NCI-H69 (cell line): ENCODE results near the gene TTC7B.

Experiments used
- DNase-seq: peaks from one replicate; lab custom pipeline; 2025; lab: John Stamatoyannopoulos, UW

The TTC7B gene

DNA sequence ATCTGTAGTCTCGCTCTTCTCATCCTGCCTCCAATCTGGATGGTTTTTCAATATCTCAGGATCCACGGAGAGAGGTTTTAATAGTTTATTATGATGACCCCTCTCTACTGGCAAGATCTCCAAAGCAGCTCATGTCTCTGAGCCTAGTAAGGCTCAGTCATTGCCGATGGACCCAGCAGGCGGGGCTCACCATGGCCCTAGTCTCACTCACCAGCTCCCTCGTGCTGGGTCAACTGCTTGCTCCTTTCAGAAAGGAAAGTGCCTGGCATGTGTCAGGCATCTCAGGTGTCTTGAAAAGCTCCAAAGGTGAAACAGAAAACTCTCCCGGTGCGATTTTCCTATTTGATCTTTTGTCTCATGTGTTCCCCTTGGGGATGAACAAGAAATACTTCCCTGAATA lies 240.4 kb downstream of the TTC7B start:
- DNase-seq: no peak

DNA sequence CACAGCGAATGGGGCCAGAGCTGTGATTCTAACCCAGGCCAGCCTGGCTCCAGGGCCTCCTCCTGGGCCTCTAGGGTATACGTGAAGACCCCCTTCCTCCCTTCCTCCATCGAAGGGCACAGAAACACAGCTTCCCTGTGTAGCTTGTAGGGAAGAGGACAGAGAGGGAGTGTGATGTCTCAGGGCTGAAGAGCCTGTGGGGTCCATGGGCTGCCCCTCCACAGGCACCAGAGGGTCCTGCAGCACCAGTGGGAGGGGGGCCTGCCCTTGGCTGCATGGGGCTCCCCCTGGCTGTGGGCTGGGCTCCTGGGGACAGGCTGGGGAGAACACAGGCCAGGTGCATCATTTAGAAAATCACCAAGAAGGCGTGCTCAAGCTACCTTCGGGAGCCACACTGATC lies 240.9 kb downstream of the TTC7B start:
- DNase-seq: no peak

DNA sequence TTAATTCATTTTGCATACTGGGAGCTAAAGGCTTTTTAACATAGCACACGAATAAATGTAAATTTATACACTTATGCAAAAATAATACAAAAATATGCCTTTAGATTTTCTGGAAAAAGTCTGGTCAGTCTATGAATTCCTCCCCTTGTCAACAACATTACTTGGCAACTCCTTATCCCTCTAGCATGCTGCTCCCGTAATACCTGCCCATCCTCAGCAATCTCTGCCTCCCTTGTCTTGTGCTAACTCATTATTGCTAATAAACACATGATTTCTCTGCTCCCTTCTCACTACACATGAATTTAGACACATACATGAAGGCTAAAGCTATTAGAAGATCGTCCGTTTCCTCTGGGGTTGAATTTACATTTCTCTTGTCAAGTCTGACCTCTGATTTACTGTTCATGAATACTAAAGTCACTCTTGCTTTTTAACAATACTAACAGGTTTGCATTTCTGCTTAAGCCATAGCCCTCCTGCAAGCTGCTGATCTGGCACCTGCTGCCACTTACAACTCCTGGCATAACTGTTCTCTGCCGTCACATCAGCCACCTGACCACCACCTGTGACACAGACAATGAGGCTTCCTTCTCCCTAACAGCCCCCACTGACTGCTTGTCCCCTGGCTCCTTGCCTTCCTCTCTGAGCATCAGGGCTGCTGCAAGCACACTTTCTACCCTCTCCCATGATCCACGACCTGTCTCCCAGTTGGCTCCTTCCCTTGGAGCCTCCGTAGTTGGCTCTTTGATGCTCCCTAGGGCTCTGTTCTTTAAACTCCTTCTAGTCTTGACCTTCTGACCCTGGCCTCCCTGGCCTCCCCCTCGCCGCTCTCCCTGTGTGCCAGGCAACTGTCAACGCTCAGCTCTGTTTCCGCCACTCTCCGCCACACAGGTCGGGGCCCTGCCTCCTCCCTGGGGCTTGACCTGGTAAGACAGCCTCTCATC lies 241.8 kb downstream of the TTC7B start:
- peak; percentile 66 for DNase-seq

DNA sequence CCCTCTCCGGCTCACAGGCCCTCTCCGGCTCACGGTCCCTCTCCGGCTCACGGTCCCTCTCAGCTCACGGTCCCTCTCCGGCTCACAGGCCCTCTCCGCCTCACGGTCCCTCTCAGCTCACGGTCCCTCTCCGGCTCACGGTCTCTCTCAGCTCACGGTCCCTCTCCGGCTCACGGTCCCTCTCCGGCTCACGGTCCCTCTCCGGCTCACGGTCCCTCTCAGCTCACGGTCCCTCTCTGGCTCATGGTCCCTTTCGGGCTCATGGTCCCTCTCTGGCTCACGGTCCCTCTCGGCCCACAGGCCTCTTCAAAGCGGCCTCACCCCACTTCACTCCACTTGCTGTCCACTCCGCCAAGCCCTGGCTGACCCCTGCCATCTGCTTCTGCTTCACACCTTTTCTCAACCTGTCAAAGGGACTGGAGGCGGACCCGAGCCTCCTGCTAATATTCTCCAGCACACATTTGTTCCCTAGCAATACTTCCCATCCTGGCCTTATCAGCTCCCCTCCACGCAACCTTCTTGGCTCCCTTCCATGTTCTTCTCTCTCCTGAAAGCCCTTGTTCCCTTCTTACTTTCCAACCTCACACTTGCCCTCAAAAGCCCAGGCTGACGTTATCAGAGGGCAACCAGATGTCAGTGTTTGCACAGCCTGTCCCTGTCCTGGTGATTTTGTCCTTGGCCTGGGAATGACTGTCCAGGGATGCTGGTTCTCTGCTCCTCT lies 242.7 kb downstream of the TTC7B start:
- DNase-seq: no peak

DNA sequence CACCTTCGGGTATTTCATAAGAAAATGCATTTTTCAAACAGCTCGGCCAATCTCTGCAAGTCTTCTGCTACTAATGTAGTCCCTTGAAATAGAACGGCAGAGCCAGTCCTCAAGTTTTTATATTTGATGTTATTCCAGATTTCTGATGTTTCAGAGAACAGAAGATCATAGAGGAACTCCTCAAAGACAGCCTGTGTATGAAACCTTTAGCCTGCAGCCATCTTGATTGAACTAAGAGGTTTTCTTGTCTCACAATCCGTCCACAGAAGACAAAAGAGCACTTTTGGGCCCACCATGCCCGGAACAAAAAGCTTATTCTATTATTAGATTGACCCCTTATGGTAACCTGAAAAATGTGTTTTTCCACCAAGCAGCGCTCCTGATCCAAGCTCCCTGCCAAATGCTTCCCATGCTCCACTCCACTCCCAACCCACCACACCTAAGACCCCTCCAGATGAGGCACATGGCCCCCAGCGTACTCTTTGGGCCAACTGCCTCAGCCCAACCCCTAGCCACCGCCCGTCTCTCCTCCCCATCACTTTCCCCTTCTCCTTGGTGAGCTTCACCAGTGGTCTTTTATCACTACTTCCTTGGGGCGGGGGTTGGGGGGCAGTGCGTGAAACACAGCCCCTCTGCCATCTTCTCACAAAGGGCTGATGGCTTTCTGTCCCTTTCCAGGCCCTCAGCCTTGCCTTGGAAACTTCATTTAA lies 243.6 kb downstream of the TTC7B start:
- no peak for DNase-seq

DNA sequence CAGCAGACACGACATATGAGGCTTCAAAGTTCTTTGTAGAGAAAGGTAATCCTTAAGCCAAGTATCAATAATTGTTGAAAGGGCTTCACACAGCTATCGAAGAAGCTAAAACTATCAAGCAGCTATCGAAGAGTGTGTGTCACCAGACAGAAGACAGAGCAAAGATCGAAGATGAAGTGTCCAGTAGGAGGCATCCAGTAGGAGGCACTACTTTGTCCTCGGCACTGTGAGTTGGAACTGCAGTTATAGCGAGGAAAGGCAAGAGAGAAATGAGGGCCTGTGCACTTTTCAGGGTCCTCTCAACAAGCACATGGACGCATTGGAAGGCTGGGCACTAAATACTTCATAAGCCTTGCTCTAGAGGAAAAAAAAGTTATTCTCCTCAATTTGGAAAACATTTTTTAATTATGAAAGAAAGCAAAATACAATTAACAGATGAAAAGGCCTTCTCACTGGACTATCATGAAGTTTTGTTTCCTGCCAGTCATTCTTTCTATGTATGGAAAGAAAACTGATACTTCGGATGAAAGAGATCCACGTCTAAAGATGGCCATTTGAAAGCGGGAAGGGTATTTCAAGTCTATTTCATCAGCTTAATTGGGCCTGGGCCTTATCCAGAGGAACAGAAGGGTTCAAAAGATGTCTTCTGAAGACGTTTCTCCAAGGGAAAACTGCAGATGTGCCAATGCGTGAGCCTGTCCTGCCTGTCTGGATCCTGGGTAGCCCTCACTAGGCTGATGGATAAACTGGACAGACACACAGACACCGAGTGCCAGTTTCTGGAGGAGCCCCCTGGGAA lies 244.9 kb downstream of the TTC7B start:
- DNase-seq: no peak

DNA sequence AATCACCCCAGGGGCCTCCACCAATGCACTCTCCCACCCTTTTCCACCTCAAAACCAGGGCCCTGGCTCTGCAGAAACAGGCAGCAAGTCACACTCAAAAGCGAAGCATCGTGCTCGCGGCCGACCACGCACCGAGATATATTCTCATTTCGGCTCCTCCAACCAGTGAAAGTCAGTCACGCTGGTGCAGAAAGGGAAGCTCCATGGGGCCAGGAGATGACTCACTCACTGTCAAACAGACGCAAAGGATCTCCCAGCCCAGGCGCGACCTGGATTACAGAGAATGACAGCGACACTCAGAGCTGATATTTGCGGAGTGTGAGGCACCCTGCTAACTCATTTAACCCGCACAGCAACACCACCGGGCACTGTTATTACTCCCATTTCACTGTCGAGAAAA lies 245.8 kb downstream of the TTC7B start:
- DNase-seq: no peak

DNA sequence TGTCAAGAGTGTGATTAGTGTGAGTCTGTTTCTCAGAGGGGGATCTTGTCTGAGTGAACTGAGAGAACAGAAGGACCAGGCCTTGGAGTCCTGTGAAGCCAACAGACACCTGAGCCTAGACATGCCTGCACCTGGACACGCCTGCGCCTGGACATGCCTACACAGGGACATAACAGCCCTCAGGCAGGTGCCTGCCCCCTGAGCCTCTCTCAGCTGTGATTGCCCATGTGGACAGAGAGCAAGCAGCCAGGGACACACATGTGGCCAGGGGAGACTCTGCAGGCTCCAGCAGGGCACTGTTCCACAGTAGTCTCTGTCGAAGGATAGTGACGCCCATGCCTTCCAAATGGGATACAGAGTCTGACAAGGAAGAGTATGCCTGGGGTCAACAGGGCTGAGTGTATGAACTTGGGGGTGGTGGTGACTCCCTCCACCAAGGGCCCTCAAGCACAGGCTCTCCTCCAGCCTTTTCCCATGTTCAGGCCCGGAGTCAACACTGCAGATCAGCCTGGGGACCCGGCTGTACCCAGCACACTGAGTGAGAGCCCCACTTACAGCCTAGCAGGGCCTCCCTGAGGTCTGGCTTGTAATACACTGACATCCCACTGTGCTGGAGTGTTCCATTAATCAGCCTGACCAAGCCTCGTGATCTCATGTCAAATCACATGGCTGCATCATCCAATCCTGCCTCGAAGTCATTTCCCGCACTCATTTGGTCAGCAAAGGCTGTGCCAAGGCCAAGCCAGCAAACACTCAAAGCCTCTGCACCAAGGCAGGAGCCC lies 246.4 kb downstream of the TTC7B start:
- DNase-seq: no peak

DNA sequence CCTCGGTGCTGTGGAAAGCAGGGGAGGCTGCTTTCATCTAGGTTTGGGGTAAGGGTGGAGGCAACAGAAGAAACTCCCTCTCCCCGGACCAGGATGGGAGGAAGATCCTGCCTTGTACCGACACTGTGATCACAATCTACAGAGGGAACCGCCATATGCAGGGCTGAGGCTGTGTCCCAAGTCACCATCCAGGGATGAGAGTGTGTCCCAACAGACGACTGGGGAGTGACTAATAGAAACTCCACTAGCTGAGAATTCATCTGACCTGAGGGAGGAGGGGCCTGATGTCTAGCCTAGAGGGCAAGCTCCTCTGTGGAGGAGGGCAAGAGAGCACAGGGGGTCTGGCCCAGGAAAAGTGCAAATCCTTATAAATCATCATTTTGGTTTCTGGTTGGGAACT lies 247.0 kb downstream of the TTC7B start:
- no peak for DNase-seq

DNA sequence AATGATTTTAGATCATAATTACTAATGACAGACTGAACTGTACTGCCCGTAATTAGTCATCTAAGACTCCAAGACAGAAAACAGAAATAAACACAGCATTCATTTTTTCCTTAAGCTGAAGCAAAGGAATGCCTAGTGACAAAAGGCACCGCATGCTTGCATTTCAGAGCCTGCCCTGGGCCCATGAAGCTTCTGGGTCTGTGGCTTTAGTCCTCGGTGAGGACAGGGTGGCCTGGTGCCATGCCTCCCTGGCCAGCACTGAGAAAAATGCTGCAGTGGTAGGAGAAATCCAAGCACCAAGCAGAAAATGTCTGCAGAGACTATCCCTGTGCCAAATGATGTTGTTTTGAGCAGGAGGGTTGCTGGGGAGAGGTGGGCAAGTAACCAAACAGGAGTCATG lies 247.8 kb downstream of the TTC7B start:
- no peak for DNase-seq

DNA sequence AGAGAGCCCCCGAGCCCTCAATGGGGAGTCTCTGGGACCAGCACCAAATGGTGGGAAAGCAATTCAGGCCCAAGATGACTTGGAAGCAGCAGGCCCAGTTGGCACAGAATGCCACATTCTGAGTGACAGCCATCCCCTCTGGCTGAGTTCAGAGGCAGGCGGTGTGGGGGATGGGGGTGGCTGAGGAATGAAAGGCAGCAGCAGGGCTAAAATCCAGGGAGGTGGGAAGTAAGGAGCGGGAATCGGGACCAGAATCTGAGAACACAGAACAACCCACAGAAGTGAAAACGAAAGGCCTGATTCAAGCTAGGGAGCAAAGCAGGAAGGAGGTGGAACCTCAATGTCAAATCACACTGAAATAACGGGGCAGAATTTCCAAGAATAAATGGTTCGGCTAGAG lies 248.2 kb downstream of the TTC7B start:
- no peak for DNase-seq

DNA sequence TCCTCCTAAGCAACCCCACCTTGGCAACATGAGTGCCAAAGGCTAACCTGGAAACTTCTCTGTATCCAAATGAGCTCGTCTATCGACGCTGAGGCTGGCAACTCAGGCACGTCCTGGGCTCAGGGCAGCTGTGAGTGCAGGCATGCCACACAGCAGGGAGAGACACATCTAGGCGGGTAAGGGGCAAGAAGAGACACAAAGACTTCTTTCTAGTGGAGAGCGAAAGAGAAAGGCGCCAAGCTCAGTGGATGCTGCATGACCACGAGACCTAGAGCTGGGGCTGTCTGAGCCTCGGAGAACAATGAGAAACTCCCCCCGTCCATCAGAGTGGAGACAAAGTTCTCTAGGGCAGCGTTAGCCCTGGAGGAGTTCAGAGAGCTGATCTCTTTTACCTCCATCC lies 249.0 kb downstream of the TTC7B start:
- no peak for DNase-seq

DNA sequence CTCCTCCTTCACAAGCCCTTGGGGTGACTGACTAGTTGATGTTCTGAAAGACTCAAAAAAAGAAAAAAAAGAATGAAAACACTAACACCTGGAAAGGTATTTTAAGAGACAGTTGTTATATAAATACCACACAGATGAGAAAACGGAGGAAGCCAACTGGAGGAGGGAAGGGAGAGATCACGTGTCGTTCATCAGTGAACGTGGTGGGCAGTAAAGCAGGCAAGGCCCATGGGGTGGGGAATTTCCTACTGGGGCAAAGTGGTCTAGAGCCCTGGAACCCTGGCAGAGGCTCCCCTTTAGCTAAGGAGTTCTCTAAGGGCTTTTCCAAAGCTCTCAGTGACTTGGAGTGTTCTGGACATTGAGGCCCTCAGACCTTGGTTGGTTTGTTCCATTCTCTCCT lies 249.7 kb downstream of the TTC7B start:
- no peak for DNase-seq

DNA sequence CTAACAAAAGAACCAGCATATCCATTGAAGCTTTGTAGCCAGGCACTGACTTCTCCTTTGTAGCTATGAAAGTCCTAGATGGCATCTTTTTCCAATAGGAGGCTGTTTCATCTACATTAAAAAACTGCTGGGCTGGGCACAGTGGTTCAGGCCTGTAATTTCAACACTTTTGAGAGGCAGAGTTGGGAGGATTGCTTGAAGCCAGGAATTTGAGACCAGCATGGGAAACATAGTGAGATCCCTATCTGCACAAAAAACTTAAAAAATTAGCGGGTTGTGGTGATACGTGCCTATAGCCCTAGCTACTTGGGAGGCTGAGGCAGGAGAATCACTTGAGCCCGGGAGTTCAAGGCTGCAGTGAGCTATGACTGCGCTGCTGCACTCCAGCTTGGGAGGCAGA lies 251.7 kb downstream of the TTC7B start:
- no peak for DNase-seq

DNA sequence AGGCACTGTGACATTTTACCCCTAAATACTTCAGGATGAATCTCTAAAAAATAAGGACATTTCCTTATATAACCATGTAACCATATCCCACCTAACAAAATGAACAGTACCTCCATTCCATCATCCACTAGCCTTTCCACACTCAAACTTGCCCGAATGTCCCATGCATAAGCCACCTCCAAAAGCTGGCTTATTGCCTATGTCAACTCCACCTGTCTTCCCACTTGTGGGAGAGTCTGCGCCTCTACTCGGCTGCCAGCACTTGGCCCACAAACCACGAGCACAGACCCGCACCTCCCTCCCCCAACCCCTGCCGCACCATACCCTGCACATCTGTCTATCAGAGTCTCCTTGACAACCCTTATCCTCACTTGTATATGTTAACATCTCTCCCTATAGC lies 253.6 kb downstream of the TTC7B start:
- no peak for DNase-seq

DNA sequence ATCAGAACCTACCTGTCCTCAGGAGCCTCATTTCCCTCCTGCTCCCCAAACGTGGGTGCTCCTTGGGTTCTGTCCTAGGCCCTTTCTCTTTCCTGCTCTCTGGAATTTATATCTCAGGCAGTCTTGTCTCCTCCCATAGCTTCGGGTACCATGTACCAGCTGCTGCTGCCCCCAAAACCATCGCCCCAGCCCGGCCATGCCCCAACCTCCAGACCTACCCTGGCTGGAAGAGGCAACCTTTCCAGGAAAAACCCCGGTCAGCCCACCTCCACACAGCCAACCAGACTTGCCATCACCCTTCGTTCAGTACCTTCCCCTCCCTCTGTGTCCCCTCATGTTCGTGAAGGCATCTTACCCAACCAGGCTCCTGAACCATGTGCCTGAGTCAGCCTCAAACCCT lies 254.3 kb downstream of the TTC7B start:
- no peak for DNase-seq

DNA sequence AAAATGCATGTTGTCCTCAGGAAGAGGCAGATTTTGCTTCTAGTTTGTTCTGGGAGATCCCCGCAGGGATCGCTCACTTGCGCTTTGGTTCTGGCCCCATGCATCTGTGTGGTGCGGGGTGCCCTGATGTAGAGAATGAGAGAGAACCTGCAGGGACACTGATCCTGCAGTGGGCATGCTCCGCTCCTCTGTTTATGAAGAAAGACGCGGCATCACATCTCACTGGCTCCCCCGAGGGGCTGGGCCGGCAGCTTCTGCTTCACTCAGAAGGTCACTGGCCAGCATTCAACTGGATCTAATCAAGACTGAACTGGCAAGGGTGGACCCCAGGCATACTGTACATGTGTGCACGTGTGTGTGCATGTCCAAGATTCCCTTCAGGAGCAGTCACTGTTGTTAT lies 255.2 kb downstream of the TTC7B start:
- no peak for DNase-seq

DNA sequence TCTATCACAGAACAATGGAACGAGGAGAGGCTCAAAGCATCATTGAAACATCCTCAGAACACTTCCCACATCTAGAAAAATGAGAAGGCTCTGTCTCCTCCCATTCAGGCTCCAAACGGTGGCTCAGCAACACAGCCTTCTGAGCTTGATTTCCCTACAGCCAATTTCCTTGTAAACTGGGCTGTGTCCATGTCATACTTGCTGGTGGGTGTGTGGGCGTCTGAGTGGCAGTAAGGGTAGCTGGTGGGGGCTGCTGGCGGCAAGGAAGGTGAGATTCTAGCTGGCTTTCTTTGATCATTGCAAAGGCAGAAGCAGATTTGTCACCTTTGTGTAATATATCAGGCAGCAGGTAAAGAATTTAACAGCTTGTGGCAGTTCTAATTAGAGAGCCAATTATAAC lies 255.7 kb downstream of the TTC7B start:
- peak; percentile 71 for DNase-seq

DNA sequence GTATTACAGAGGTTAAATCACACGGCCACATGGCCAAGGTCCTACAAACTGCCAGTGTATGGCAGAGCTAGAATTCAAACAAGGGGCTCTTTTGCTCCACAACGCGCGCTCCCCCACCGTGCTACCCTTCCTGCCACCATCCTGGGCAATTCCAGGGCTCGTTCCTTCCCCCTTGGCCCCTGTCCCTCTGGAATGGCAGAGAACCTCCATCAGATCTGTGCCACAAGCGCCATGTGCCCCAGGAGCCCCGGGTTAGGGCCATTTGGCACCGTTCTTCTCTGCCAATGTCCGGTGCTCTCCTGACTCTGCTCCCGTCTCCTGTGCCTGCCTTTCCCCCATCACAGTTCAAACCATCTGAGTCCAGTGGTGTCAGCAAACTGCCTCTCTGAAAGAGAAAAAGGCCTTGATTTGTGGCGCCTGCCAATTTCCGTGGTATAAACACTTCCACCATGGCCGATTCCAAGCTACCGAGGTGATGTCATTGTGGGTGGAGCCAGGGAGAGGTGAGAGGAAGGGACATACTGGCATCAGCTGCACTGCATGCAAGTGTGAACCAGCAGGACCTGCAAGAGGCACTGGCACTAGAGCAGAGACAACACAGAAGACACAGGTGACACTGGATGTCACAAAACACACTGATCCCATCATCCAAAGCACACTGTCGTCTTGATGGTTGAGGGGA lies 256.3 kb downstream of the TTC7B start:
- peak; percentile 57 for DNase-seq

DNA sequence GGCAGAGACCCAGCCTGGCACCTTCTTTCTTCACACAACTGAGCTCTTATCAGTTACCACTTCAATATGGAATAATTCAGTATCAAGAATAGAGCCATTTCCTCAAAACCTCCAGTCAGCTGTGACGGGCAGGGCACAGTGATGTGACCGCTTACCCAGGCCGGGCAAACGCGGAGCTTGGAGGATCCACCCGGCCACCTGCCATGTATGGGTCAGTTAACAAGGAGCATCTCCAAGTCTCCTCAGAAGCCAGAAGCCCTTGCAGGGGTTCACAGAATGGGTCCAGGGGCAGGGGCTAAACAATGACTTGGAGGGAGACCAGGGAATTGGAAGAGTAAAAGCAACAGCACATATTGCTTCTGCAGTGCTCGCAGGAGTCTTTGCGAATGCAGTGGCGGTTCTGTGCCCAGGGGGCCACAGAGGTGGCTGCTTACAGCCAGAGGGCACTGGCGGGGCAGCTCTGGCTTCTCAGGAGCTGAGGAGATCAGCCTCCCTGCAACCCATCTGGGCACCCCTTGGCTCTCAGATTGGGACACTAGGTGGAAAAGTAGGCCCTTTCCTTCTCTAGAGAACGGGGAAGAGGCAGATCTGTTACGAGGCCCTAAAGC lies 257.1 kb downstream of the TTC7B start:
- no peak for DNase-seq
